ENCODE measurements around the gene FOXP1.

Gene FOXP1

GRCh38 chr3:71001303-71001830 is 582.2 kb downstream of the FOXP1 start:
- no peak for FAIRE-seq
- DNase-seq (ENCODE audit: insufficient read length): no peak
- TF ChIP-seq POLR2A (IDR thresholded peaks at IDR 0.05; ENCODE audit: low read depth, low read length) (no peak), TAF1 (IDR thresholded peaks at IDR 0.05; ENCODE audit: borderline replicate concordance, low read depth, low read length) (no peak), POLR2AphosphoS5 (IDR thresholded peaks at IDR 0.05; ENCODE audit: low read depth, low read length) (no peak)

- TF ChIP-seq POLR2A (IDR thresholded peaks at IDR 0.05; ENCODE audit: low read depth, low read length): no peak
- TF ChIP-seq TAF1 (IDR thresholded peaks at IDR 0.05; ENCODE audit: borderline replicate concordance, low read depth, low read length): no peak
- no peak for TF ChIP-seq POLR2AphosphoS5 (IDR thresholded peaks at IDR 0.05; ENCODE audit: low read depth, low read length)
- DNase-seq (ENCODE audit: insufficient read length): no peak
- FAIRE-seq: no peak
These were observed 583.0 kb downstream of the FOXP1 start for GRCh38 chr3:71000483-71000882.

- DNase-seq (ENCODE audit: insufficient read length) (no peak), FAIRE-seq (no peak)
- TF ChIP-seq POLR2A (IDR thresholded peaks at IDR 0.05; ENCODE audit: low read depth, low read length): no peak
- TF ChIP-seq TAF1 (IDR thresholded peaks at IDR 0.05; ENCODE audit: borderline replicate concordance, low read depth, low read length): no peak
These were observed 583.8 kb downstream of the FOXP1 start for GRCh38 chr3:70999730-71000129.

DNA sequence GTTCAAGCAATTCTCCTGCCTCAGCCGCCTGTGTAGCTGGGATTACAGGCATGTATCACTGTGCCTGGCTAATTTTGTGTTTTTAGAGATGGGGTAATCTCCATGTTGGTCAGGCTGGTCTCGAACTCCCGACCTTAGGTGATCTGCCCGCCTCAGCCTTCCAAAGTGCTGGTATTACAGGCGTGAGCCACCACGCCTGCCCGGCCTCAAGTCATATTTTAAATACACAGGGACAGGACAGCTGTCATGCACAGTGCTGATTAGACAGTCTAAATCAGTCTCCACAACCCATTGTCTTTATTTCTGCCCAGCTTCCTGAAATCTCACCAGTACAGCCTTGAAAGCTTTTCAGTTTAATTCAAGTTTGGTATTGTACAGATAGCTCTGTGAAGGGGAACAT is 587.4 kb downstream of the FOXP1 start:
- DNase-seq (ENCODE audit: insufficient read length) (no peak), FAIRE-seq (no peak)
- TF ChIP-seq POLR2A (IDR thresholded peaks at IDR 0.05; ENCODE audit: low read depth, low read length) (no peak), TAF1 (IDR thresholded peaks at IDR 0.05; ENCODE audit: borderline replicate concordance, low read depth, low read length) (no peak), POLR2AphosphoS5 (IDR thresholded peaks at IDR 0.05; ENCODE audit: low read depth, low read length) (no peak)

GRCh38 chr3:70994644-70995043 is 588.9 kb downstream of the FOXP1 start:
- FAIRE-seq (no peak), DNase-seq (ENCODE audit: insufficient read length) (no peak)
- no peak for TF ChIP-seq POLR2A (IDR thresholded peaks at IDR 0.05; ENCODE audit: low read depth, low read length)
- TF ChIP-seq TAF1 (IDR thresholded peaks at IDR 0.05; ENCODE audit: borderline replicate concordance, low read depth, low read length): no peak
- TF ChIP-seq POLR2AphosphoS5 (IDR thresholded peaks at IDR 0.05; ENCODE audit: low read depth, low read length): no peak

GRCh38 chr3:70992562-70993204 is 590.8 kb downstream of the FOXP1 start:
- TF ChIP-seq TAF1 (IDR thresholded peaks at IDR 0.05; ENCODE audit: borderline replicate concordance, low read depth, low read length) (no peak), POLR2A (IDR thresholded peaks at IDR 0.05; ENCODE audit: low read depth, low read length) (no peak), POLR2AphosphoS5 (IDR thresholded peaks at IDR 0.05; ENCODE audit: low read depth, low read length) (no peak)
- FAIRE-seq: no peak
- no peak for DNase-seq (ENCODE audit: insufficient read length)

DNA sequence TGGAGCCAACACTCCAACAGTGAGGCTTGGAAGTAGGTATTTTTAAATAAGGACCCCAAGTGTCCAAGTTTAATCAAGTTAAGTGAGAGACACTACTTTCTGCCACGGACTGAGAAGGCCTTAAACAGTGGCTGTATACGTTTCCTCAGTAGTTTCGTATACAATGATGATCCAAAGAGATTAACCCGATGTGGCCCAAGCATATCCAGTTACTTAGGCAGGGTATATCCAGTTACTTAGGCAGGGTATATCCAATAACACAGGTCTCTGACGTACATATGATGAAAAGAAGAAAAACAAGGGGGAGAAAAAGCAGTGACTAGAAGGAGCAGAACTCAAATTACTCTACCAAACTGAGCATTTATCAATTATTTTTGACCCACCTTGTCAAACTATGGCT is 591.4 kb downstream of the FOXP1 start:
- FAIRE-seq (no peak), DNase-seq (ENCODE audit: insufficient read length) (no peak)
- TF ChIP-seq POLR2AphosphoS5 (IDR thresholded peaks at IDR 0.05; ENCODE audit: low read depth, low read length) (no peak), POLR2A (IDR thresholded peaks at IDR 0.05; ENCODE audit: low read depth, low read length) (no peak)

- TF ChIP-seq TAF1 (IDR thresholded peaks at IDR 0.05; ENCODE audit: borderline replicate concordance, low read depth, low read length) (no peak), POLR2A (IDR thresholded peaks at IDR 0.05; ENCODE audit: low read depth, low read length) (no peak), POLR2AphosphoS5 (IDR thresholded peaks at IDR 0.05; ENCODE audit: low read depth, low read length) (no peak)
- DNase-seq (ENCODE audit: insufficient read length): no peak
- FAIRE-seq: no peak
These were observed 592.8 kb downstream of the FOXP1 start for GRCh38 chr3:70990723-70991122.

DNA sequence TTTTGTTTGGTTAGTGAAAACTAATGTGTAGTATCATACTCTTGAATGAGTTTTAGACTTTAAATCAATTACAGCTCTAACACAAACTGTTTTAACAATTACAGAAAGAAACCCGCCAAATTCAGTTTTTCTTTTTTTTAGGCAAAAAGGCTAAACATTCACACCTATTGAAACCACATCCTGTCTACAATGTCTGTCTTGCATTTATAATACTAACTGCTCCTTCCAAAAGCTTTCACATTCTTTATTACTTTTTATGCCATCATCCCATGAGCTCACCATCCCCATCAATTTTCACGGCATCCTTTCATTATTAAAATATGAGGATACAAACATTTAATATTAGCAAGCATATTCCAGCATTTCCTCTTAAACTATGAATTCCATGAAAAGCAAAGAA is 593.3 kb downstream of the FOXP1 start:
- DNase-seq (ENCODE audit: insufficient read length) (no peak), FAIRE-seq (no peak)
- TF ChIP-seq POLR2AphosphoS5 (IDR thresholded peaks at IDR 0.05; ENCODE audit: low read depth, low read length) (no peak), TAF1 (IDR thresholded peaks at IDR 0.05; ENCODE audit: borderline replicate concordance, low read depth, low read length) (no peak), POLR2A (IDR thresholded peaks at IDR 0.05; ENCODE audit: low read depth, low read length) (no peak)

DNA sequence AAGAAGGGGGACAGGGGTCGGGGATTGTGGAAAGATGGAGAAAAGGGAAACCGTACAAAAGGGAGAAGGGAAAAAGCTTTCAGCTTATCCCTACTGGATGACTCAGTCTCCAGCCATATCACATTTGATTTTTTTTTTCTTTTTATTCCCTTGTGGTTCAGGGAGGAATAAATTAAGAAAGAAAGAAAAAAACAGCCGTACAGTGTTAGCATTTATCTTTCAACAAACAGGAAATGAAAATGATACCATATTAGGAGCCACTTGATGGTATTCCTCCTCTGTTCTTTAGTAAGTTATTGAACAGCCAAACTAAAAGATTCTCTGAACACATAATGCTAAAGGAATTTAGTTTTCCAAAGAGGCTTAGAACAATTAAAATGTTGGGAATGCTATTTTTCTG is 594.4 kb downstream of the FOXP1 start:
- DNase-seq (ENCODE audit: insufficient read length) (no peak), FAIRE-seq (no peak)
- TF ChIP-seq TAF1 (IDR thresholded peaks at IDR 0.05; ENCODE audit: borderline replicate concordance, low read depth, low read length) (no peak), POLR2AphosphoS5 (IDR thresholded peaks at IDR 0.05; ENCODE audit: low read depth, low read length) (no peak), POLR2A (IDR thresholded peaks at IDR 0.05; ENCODE audit: low read depth, low read length) (no peak)

DNA sequence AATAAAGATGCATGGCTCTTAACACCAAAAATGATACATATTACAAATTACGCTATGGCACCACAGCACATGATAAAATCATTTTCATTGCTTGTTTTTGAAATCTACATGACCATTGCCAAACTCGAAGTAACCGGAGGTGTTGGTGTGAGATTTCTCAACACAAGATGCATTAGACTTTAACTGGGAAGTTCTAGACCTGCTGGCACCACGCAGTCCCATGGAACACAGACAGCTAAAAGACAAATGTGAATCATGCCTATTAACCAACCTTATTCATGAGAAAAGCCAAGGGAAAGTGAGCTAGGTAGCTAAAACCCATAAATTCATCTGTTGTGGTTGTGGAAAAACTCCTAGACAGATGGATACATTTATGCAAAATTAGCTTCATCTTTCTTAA is 595.4 kb downstream of the FOXP1 start:
- FAIRE-seq (no peak), DNase-seq (ENCODE audit: insufficient read length) (no peak)
- TF ChIP-seq TAF1 (IDR thresholded peaks at IDR 0.05; ENCODE audit: borderline replicate concordance, low read depth, low read length) (no peak), POLR2A (IDR thresholded peaks at IDR 0.05; ENCODE audit: low read depth, low read length) (no peak)

DNA sequence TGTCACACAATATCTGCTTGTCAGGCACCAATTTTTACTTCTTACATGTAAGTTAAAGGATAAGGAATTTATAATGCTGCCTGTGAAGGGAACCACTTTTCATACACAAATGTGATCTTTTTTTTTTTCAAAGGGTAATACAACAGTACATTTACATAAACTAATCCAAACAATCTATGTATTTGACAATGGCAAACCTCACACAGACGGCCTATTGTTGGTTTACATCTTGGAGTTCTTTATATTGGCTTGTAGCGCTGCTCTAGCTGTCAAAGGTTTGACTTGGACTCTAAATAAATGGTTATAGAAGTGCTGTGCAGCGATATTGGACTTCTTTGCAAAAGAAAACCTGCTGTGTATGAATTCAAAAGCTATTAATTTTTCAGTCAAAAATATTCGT is 598.0 kb downstream of the FOXP1 start:
- DNase-seq (ENCODE audit: insufficient read length) (no peak), FAIRE-seq (no peak)
- TF ChIP-seq POLR2A (IDR thresholded peaks at IDR 0.05; ENCODE audit: low read depth, low read length): no peak
- TF ChIP-seq POLR2AphosphoS5 (IDR thresholded peaks at IDR 0.05; ENCODE audit: low read depth, low read length): no peak

Data from GM12892 (cell line).